Measurements from ENCODE around the gene HSPA1A. TPM values are rescaled to one million over a fixed set of nuclear protein-coding genes. Genes with fewer than 3 reads are reported as not detected.
A peak's percentile ranks its signal among the peaks of the same experiment; 100 is the strongest.
"Not testable (repeated sequence)": the region's sequence is repeated elsewhere in the genome, so short reads cannot be mapped to it uniquely, and the experiment has no call there.

HSPA1A gene
- total and polyA plus RNA-seq, 3 donors from 2014 or later, result 90.4 to 151 (median 113) TPM

DNA sequence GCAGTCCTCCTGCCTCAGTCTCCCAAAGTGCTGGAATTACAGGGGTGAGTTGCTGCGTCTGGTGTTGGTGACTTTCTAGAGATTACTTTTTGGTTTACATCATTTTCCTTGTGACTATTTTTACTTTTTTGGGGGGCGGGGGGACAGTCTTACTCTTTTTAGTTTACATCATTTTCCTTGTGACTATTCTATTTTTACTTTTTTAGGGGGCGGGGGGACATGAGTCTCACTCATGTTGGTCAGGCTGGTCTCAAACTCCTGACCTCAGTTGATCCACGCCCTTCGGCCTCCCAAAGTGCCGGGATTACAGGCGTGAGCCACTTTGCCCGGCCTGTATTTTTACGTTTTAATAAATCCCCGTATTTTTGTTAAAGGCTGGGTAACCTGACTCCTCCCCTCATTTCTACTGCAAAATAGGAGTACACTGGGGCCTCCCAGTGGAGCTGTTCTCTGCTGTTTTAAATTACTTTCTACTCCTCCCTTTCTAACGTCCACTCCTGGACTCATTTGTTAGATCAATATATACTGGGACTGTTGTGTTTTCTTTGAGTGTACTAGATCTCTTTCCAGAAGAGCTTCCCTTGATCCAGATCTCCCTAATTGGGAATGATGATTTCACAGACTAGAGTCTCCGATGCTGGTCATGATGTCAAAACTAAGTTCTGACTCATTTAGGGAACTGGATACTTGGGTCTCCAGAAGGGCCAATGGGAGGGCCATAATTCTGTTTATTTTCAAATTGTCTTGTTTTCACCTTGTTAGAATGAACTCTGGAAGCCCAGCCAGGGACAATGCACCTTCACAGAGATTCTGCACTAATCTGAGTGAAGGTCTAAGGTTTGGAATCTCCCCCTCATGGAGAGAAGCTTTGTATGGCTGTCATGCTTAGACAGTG is 21.4 kb downstream of the HSPA1A start:
- no peak for DNase-seq
- Histone ChIP-seq H3K27me3 (no peaks in the 10 kb centered on the region), H3K36me3 (ENCODE audit: low read depth, missing control alignments) (no peaks in the 10 kb centered on the region), H3K27ac (peak overlapping the region; percentile 40 to 97), H3K9me3 (no peaks in the 10 kb centered on the region), H3K4me1 (peaks cover 20% of the 10 kb centered on the region), H3K4me3 (no peak overlapping the region)
- TF ChIP-seq, protein P1, sequence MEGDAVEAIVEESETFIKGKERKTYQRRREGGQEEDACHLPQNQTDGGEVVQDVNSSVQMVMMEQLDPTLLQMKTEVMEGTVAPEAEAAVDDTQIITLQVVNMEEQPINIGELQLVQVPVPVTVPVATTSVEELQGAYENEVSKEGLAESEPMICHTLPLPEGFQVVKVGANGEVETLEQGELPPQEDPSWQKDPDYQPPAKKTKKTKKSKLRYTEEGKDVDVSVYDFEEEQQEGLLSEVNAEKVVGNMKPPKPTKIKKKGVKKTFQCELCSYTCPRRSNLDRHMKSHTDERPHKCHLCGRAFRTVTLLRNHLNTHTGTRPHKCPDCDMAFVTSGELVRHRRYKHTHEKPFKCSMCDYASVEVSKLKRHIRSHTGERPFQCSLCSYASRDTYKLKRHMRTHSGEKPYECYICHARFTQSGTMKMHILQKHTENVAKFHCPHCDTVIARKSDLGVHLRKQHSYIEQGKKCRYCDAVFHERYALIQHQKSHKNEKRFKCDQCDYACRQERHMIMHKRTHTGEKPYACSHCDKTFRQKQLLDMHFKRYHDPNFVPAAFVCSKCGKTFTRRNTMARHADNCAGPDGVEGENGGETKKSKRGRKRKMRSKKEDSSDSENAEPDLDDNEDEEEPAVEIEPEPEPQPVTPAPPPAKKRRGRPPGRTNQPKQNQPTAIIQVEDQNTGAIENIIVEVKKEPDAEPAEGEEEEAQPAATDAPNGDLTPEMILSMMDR (IDR thresholded peaks at IDR 0.05), result no peak
- TF ChIP-seq POLR2A (IDR thresholded peaks at IDR 0.05), result no peak
- 21 to 33% methylated on average over 12 of the region's 12 CpGs for WGBS, 2 donors
- intact Hi-C loops (cut with DNase I; ENCODE audit: low total_unique reads), result no loop called here

DNA sequence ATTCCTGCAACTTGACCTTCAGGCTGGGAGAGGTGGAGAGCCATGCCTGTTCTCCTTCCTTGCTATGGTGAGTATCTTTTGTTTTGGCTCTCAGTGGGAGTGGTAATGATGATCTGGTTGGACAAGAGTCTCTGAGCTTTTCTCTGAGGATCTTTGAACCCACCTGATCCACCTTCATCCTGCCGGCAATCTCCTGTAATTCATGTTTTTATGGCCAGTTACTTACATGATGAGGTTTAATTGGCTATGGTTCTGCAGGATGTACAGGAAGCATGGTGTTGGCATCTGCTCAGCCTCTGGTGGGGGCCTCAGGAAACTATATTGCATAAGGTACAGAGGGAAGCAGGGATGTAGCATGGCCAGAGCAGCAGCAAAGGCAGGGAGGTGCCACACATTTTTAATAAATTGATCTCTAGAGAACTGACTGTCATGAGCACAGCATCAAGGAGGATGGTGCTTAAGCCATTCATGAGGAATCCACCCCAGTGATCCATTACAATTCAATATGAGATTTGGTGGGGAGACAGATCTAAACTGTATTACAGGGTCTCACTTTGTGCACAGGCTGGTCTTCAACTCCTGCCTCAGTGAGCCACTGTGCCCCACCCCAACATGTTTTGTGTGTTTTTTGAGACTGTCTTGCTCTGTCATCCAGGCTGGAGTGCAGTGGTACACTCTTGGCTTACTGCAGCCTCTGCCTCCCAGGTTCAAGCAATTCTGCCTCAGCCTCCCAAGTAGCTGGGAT is 22.2 kb downstream of the HSPA1A start:
- Histone ChIP-seq H3K27me3 (no peaks in the 10 kb centered on the region), H3K27ac (peak overlapping the region in 1 of 2 donors; percentile 97), H3K9me3 (no peaks in the 10 kb centered on the region), H3K4me1 (peaks cover 20% of the 10 kb centered on the region), H3K36me3 (ENCODE audit: low read depth, missing control alignments) (no peaks in the 10 kb centered on the region), H3K4me3 (no peak overlapping the region)
- DNase-seq, result no peak
- 45 to 56% methylated on average over 1 of the region's 1 CpG for WGBS, 2 donors
- TF ChIP-seq, protein P1 (IDR thresholded peaks at IDR 0.05), result no peak
- TF ChIP-seq POLR2A (IDR thresholded peaks at IDR 0.05), result no peak
- intact Hi-C loops (cut with DNase I; ENCODE audit: low total_unique reads), result no loop called here

DNA sequence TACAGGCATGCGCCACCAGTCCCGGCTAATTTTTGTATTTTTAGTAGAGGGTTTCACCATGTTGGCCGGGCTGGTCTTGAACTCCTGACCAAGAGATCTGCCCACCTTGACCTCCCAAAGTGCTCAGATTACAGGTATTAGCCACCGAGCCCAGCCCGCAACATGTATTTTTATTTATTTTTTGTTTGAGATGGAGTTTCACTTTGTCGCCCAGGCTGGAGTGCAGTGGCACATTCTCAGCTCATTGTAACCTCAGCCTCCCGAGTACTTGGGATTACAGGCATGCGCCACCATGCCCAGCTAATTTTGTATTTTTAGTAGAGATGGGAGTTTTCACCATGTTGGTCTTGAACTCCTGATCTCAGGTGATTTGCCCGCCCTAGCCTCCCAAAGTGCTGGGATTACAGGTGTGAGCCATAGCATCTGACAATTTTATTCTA is 22.8 kb downstream of the HSPA1A start:
- intact Hi-C loops (cut with DNase I; ENCODE audit: low total_unique reads); H3K27ac ChIP-seq: not testable (repeated sequence)
- WGBS, 2 donors, result 89 to 91% methylated on average over 9 of the region's 9 CpGs

DNA sequence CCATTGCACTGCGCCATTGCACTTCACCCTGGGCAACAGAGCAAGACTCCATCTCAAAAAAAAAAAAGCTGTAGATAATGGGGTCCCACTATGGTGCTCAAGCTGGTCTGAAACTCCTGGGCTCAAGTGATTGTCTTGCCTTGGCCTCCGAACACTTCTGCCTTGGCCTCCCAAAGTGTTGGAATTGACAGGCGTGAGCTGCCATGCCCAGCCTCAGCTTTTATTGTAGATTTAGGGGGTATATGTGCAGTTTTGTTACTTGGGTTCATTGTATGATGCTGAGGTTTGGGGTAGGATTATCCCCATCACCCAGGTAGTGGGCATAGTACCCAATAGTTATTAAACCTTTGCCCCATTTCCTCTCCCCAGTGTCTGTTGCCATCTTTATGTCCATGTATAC is 23.6 kb downstream of the HSPA1A start:
- intact Hi-C loops (cut with DNase I; ENCODE audit: low total_unique reads), result no loop called here
- 93 to 97% methylated on average over 3 of the region's 3 CpGs for WGBS, 2 donors
- TF ChIP-seq, protein P1 (IDR thresholded peaks at IDR 0.05), result no peak
- no peak for TF ChIP-seq POLR2A (IDR thresholded peaks at IDR 0.05)
- Histone ChIP-seq H3K27me3 (no peaks in the 10 kb centered on the region), H3K27ac (no peak overlapping the region), H3K9me3 (no peaks in the 10 kb centered on the region), H3K4me1 (peaks cover 20% of the 10 kb centered on the region), H3K36me3 (ENCODE audit: low read depth, missing control alignments) (no peaks in the 10 kb centered on the region), H3K4me3 (no peak overlapping the region)
- DNase-seq, result no peak

More for the DNA sequence above, 22.8 kb downstream of the HSPA1A start:
- not testable (repeated sequence) for H3K27me3 ChIP-seq; H3K9me3 ChIP-seq; DNase-seq; H3K4me3 ChIP-seq; H3K36me3 ChIP-seq (ENCODE audit: low read depth, missing control alignments)
- peaks cover 20% of the 10 kb centered on the region for H3K4me1 ChIP-seq

DNA sequence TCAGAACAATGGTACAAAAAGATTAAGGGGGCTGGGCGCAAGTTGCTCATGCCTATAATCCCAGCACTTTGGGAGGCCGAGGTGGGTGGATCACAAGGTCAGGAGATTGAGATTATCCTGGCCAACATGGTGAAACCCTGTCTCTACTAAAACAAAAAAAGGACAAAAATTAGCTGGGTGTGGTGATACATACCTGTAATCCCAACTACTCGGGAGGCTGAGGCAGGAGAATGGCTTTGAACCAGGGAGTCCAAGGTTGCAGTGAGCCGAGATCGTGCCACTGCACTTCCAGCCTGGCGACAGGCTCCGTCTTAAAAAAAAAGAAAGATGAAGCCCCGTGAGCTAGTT is 24.4 kb downstream of the HSPA1A start:
- H3K9me3 ChIP-seq; H3K27ac ChIP-seq; H3K27me3 ChIP-seq; DNase-seq; H3K36me3 ChIP-seq (ENCODE audit: low read depth, missing control alignments); H3K4me3 ChIP-seq; intact Hi-C loops (cut with DNase I; ENCODE audit: low total_unique reads): not testable (repeated sequence)
- peaks cover 20% of the 10 kb centered on the region for H3K4me1 ChIP-seq
- whole genome bisulfite sequencing, 2 donors, result 83% methylated on average over 8 of the region's 8 CpGs

Measured in testis (tissue), 3 donors.